Measurements from ENCODE around the gene SRSF3. TPM values are rescaled to one million over a fixed set of nuclear protein-coding genes. Genes with fewer than 3 reads are reported as not detected.

Gene SRSF3
- 194 to 481 TPM (median 398 TPM) in 3 replicates for polyA plus RNA-seq
- 153 TPM for polyA plus RNA-seq (2011; ENCODE audit: low read depth)
- 246 and 325 TPM in 2 replicates for polyA plus RNA-seq (2011; cell fraction: cytosol; rRNA removed)
- 255 and 329 TPM in 2 replicates for polyA plus RNA-seq (2011; cell fraction: nucleus; rRNA removed)
- 149 and 383 TPM in 2 replicates for polyA plus RNA-seq (2012; ENCODE audit: low replicate concordance)
- 45.9 to 202 TPM (median 113 TPM) in 3 replicates for polyA minus RNA-seq
- 38.2 TPM for polyA minus RNA-seq (2011; cell fraction: cytosol; rRNA and poly(A)+ RNA removed)
- polyA minus RNA-seq (2011; cell fraction: nucleus; rRNA and poly(A)+ RNA removed) = 63.2 and 99.1 TPM in 2 replicates

GRCh38 chr6:36594029-36594815, at the start of gene SRSF3:
Gene SRSF3, plus strand, starts transcription at chr6:36594362. Its CDS starts 2,401 bp downstream, at chr6:36596763.
- Histone ChIP-seq H2AFZ (ENCODE audit: control insufficient read depth, low read length) (peak within 1 kb of the TSS; percentile 80), H3K4me3 (ENCODE audit: control insufficient read depth in 2 of 3, extremely low read depth in 1 of 3, insufficient read depth in 2 of 3, low read depth in 1 of 3, low read length in 3 of 3) (peak within 1 kb of the TSS; percentile 83 to 100 (median 99)), H3K9ac (ENCODE audit: control insufficient read depth, extremely low read depth, insufficient read depth, low read length) (peak within 1 kb of the TSS; percentile 99), H4K20me1 (ENCODE audit: control insufficient read depth, extremely low read depth, insufficient read depth, low read length) (peaks cover 46% of the 10 kb centered on the region), H3K4me1 (ENCODE audit: control insufficient read depth, extremely low read depth, insufficient read depth, low read length) (peaks cover 37% of the 10 kb centered on the region), H3K36me3 (ENCODE audit: control insufficient read depth in 2 of 2, extremely low read depth in 1 of 2, insufficient read depth in 2 of 2, low read length in 2 of 2) (peaks cover 6 to 33% of the 10 kb centered on the region in 2 experiments), H3K79me2 (ENCODE audit: control insufficient read depth, insufficient read depth, low read length) (peaks cover 53% of the 10 kb centered on the region), H3K9me1 (ENCODE audit: control insufficient read depth, extremely low read depth, insufficient read depth, low read length) (no peaks in the 10 kb centered on the region), H3K27ac (ENCODE audit: control insufficient read depth, insufficient read depth, low read length) (peak within 1 kb of the TSS; percentile 99), H3K4me2 (ENCODE audit: control insufficient read depth, extremely low read depth, insufficient read depth, low read depth, low read length) (peak within 1 kb of the TSS; percentile 94), H3K9me3 (ENCODE audit: control insufficient read depth, low read depth, low read length) (no peaks in the 10 kb centered on the region), H3K27me3 (ENCODE audit: control insufficient read depth, extremely low read depth, insufficient read depth, low read length) (no peaks in the 10 kb centered on the region)
- no peak for DNase-seq (ENCODE audit: low read depth, low spot score)
- peak; percentile 13 to 49 (median 39) for TF ChIP-seq CTCF (optimal IDR thresholded peaks at IDR 0.05 in 1 of 3, IDR thresholded peaks at IDR 0.05 in 1 of 3, conservative IDR thresholded peaks at IDR 0.05 in 1 of 3; ENCODE audit: extremely low read depth in 1 of 3, insufficient read depth in 2 of 3, low read length in 3 of 3)
- no peak for TF ChIP-seq EZH2 (IDR thresholded peaks at IDR 0.05; ENCODE audit: low read length)
- dilution Hi-C loops (cut with MboI; ENCODE audit: extremely low pct_ligation_motif_present, low sequenced_read_pairs) = no loop called here
- FAIRE-seq = no peak

- H2AFZ ChIP-seq (ENCODE audit: control insufficient read depth, low read length) = no peak overlapping the region
- TF ChIP-seq EZH2 (IDR thresholded peaks at IDR 0.05; ENCODE audit: low read length) (no peak), CTCF (optimal IDR thresholded peaks at IDR 0.05 in 1 of 3, IDR thresholded peaks at IDR 0.05 in 1 of 3, conservative IDR thresholded peaks at IDR 0.05 in 1 of 3; ENCODE audit: extremely low read depth in 1 of 3, insufficient read depth in 2 of 3, low read length in 3 of 3) (no peak)
- peak overlapping the region; percentile 92 for H3K9ac ChIP-seq (ENCODE audit: control insufficient read depth, extremely low read depth, insufficient read depth, low read length)
- H3K4me3 ChIP-seq (ENCODE audit: control insufficient read depth in 2 of 3, extremely low read depth in 1 of 3, insufficient read depth in 2 of 3, low read depth in 1 of 3, low read length in 3 of 3) = peak overlapping the region; percentile 95 to 100 (median 97)
- dilution Hi-C loops (cut with MboI; ENCODE audit: extremely low pct_ligation_motif_present, low sequenced_read_pairs) = no loop called here
- no peaks in the 10 kb centered on the region for H3K9me3 ChIP-seq (ENCODE audit: control insufficient read depth, low read depth, low read length)
- DNase-seq (ENCODE audit: low read depth, low spot score) (no peak), FAIRE-seq (no peak)
- no peaks in the 10 kb centered on the region for H3K36me3 ChIP-seq (ENCODE audit: control insufficient read depth in 2 of 2, extremely low read depth in 1 of 2, insufficient read depth in 2 of 2, low read length in 2 of 2)
- peak overlapping the region; percentile 86 for H3K27ac ChIP-seq (ENCODE audit: control insufficient read depth, insufficient read depth, low read length)
- peaks cover 44% of the 10 kb centered on the region for H3K79me2 ChIP-seq (ENCODE audit: control insufficient read depth, insufficient read depth, low read length)
- H3K9me1 ChIP-seq (ENCODE audit: control insufficient read depth, extremely low read depth, insufficient read depth, low read length) = no peaks in the 10 kb centered on the region
- H3K27me3 ChIP-seq (ENCODE audit: control insufficient read depth, extremely low read depth, insufficient read depth, low read length) = no peaks in the 10 kb centered on the region
- no peaks in the 10 kb centered on the region for H4K20me1 ChIP-seq (ENCODE audit: control insufficient read depth, extremely low read depth, insufficient read depth, low read length)
- H3K4me2 ChIP-seq (ENCODE audit: control insufficient read depth, extremely low read depth, insufficient read depth, low read depth, low read length) = peak overlapping the region; percentile 96
- H3K4me1 ChIP-seq (ENCODE audit: control insufficient read depth, extremely low read depth, insufficient read depth, low read length) = peaks cover 18% of the 10 kb centered on the region
Observed at GRCh38 chr6:36545767-36546307, 48.3 kb upstream of the SRSF3 start.

Measured in keratinocyte (primary cell).